Activated gamma-delta T cell treated with anti-CD3 and anti-CD28 coated beads, Interleukin-2, amount 50 U/mL, for 16 hours (primary cell): Measurements from ENCODE around the gene ADGRD1.

ENCODE experiments used
- DNase-seq: peaks from one replicate; pipeline ENCODE4 v3.0.0-alpha.2; 2020; ENCODE audit warnings: low read depth

The ADGRD1 gene

DNA sequence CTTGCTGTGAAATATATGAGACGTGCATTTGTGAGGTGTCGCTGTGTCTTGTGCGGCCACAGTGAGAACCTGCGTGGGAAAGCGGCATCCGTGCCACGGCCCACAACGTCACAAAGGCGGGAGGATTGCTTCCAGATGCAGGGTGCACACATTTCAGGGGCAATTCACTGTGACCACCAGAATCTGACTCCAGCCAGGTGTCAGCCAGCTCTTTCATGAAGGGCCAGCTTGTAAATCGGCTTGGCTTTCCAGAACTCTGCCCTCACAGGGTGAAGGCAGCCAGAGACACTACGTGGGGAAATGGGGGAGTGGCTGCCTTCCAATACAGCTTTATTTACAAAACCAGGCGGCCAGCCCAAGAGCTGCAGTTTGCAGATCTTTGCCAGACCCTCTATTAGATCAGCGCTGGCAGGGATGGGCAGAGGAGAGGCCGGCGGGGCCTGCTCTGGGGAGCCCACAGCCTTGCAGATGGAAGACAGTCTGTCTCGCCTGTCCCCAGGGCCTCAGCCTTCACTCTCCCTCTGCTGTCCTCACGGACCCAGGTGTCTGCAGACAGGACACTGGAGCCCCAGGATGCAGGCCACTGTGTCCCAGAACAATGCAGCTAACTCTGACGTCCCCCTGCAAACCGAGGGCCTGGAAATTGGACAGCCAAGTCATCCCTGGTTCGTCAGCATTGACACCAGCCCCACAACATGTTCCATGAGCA, 53.5 kb downstream of the ADGRD1 start:
- DNase-seq = no peak

DNA sequence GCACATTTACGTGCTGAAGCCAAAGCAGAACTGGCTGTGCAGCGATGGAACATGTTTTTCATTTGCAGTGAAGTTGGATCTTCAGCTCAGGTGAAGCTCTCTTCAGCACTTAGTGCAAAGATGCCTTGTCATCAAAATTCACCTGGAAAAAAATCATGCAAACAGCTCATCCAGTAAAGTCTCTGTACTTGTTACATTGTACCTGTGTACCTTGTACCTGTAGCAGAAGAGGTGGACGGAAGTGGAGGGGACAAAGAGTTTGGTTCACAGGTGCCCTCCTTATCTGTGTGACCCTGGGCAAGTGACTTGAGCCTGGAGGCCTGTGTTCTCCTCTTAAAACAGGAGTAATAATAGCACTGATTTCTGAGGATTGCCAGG, 54.0 kb downstream of the ADGRD1 start:
- no peak for DNase-seq

DNA sequence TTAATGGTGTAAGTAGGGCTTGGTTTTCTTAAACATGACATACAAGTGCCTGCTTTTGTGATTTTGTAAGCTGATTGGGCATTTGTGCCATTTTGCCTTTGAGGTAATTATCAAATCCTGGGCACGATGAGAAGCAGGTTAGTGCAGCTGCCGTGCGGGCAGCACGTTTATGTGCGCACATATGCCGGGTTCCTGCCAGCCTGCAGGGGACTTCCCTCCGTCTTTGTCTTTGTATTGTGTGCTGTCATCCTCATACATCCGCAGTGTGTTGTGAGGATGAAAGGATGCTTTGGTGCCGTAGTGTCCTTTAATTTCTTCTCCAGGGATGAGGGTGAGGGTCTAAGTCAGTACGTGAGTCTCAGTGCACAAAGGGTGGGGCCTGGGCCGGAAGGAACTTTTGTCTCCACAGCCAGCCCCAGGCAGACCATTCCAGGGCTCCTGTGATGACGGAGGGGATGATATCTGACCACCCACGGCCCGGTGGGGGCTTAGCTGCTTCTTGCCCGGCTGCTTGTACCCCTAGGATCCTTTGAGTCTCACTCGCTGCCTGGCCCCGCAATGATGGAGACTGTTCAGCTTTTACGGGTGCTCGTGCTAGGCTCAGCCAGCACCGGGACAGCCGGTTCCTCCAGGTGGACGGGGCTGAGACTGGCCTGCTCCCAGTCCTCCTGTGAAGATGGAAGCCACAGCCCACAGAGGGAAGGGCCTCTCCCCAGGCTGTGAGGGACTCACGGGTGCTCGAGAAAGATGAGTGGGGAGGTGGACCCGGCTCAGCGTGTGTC, 54.6 kb downstream of the ADGRD1 start:
- DNase-seq = no peak

DNA sequence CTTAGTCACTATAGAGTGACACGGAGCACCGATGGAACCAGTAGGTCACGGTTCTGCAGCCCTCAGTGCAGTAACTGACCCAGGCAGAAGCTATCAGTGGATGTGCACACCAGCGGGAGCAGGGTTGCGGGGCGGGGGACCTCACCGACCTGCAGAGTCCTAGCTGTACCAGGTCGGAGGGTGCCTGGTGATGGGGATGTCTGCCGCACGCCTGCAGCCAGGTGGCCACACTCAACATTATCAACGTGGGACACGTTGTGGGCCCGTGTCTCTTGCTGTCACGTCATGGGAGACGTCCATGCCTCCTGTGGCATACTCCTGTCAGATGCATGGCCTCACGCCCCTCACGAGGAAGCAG, 55.2 kb downstream of the ADGRD1 start:
- DNase-seq = no peak

DNA sequence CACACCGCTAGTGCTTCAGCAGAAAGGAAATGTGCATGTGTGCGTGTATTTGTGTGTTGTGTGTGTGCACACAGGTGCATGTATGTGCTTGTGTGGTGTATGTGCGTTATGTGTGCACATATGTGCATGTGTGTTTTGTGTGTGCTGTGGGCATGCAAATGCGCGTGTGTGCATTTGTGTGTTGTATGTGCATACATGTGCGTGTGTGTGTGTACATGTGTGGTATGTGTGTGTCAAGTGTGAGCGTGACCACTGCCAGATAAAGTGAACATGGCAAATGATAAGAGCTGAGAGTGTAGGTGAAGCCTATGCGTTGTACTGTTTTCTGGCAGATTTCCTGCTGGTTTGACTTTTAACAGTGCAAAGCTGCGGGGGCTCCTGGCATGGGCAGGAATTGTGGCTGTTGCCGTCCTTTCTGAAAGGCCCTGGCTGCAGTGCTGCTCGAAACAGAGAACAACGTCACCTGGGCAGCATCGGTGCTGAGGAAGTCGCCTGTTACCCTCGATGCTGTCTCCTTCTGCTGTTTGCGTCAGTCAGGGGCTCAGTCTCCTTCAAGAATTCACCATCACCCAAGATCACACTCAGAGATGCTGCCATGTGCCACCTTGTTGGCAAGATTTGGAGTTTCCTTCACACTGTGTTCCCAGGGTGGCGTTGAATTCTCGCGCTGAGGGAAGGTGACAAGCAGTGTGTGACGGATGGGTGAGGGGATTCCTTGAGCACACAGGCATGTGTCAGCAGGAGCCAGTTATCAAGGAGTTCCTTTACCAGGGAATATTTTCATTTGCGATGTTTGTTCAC, 56.1 kb downstream of the ADGRD1 start:
- DNase-seq = no peak

DNA sequence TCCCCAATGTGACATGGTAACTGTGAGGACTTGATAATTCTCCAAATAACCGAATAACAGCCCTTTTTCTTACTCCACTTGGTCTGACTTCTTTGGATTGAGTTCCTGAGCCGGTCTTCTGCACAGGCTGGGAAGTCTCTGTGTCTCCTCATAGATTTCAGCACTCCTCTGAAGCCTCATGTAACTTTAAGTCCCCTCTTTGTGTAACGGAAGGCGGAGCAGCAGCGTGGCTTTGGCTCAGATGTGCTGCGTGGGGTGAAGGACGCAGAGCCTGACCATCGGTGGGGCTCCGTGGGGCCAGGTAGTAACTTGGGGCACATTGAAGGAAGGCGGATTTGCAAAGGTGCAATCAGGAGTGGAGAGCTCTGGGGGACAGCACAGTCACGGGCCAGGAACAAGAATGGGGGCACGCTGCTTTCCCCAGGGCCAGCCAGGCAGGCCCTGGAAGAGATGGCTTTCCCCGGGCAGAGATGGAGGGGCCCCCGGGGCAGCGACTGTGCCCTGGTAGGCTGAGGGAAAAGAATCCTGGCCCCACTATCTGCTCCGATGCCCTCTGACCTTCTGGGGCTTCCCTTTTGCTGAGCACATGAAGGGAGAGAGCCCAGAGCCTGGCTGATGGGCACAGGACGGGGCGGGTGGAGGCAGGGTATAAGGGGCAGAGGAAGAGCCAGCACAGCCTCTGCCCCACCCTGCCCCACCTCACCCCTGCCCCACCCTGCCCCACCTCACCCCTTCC, 56.9 kb downstream of the ADGRD1 start:
- no peak for DNase-seq

DNA sequence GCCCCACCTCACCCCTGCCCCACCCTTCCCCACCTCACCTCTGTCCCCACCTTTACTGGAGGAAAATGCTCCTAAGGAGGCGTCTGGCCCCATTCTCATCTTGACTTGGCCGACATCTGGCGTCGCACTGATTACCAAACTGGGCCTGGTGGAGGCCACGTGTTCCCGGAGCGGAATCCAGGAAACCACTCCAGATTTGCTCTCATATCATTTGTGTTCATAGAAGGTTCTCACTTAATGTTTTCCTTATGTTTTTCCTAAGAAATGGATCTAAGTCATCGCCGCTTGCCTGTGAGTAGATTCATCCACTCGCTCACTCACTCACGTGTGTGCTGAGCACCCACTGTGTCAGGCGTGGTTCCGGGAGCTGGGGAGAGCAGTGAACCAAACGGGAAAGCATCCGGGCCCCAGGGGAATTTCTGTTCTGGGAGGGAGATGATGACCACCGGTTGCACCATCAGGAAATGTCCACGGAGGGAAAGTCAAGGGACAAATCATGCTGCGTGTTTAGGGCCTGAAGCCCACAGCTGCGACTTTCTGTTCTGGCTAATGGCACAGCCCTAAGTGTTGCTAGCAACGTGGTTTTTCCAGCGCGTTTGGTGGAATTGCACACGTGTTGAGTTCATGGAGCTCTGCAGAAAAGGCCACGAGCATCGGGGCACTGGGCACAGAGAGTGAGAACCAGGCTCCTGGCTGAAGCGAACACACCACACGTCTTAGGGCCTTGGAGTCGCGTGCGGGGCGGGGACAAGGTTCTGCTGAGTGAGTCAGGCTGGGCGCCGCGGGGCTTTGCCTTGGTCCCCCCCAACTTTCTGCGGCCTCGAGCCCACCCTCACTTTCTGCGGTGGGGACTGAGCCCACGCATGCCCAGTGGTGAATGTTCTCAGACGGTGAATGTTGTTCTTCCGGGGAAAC, 57.7 kb downstream of the ADGRD1 start:
- DNase-seq = no peak

DNA sequence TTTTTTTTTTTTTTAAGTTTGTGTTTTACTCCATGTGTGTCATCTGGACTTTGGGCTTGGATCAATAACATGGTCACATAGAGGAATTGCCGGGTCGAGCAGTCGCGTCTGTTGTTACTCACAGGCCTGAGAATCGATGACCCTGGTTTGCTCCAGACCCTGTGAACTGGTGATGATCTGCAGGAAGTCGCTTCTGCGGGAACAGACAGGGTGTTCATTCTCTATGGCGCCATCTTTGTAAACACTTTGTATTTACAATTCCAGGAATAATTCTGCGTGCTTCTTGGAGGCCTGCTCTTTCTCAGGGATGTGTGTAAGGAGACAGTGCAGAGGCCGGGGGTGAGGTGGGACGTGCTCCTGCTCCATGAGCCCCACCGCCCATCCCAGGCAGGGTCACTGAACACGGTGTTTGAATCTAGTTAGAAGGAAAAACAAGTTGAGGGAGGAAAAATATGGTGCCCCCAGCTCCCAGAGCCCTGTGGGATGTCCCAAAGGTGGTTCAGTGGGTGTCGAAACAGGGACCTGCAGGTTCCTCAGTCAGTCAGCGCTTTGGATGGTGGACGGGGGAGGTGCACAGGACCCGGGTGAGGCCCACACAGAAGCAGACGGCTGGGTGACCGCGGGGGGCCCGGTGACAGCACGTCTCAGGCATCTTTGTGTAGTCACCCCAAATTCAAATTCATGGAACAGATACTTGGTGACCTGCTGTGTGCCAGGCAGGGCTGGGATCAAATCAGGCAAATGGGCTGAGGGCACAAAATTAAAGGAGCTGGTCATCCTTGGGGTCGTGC, 58.8 kb downstream of the ADGRD1 start:
- no peak for DNase-seq

DNA sequence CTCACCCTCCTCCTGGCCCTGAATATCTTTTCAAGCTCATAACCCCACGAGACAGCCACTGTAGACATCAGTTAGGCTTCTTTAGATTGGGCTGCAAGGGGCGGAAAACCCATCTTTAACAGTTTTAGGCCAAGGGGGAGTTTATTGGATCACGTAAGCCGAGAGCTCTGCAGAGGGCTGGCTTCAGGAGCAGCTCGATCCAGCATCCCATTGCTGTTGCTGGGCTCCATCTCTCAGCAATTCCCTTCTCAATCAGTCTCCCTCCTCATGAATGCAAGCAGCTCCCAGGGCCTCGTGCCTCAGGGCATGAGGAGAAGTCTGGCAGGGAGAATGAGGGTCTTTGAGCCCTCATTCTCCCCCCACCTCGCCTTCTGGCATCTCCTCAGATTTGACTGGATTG, 59.4 kb downstream of the ADGRD1 start:
- no peak for DNase-seq

DNA sequence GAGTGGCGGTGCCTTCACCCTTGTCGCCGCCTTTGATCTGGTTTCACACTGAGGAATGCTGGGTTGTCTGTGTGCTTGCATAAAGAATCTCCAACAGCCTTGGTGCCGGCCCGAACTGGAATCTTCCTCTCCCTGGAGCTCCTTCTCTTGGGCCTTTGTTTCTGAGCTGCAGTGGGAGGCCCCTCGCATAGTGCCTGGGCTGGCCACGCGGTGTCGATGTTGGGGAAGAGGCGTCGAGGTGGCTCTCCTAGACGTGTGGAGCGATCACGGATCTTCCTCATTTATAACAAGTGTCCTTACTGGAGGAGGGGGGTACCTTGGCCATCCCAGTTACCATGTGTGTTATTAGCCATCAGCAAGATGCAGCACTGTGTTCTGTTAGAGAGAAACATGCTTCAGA, 60.6 kb downstream of the ADGRD1 start:
- no peak for DNase-seq

DNA sequence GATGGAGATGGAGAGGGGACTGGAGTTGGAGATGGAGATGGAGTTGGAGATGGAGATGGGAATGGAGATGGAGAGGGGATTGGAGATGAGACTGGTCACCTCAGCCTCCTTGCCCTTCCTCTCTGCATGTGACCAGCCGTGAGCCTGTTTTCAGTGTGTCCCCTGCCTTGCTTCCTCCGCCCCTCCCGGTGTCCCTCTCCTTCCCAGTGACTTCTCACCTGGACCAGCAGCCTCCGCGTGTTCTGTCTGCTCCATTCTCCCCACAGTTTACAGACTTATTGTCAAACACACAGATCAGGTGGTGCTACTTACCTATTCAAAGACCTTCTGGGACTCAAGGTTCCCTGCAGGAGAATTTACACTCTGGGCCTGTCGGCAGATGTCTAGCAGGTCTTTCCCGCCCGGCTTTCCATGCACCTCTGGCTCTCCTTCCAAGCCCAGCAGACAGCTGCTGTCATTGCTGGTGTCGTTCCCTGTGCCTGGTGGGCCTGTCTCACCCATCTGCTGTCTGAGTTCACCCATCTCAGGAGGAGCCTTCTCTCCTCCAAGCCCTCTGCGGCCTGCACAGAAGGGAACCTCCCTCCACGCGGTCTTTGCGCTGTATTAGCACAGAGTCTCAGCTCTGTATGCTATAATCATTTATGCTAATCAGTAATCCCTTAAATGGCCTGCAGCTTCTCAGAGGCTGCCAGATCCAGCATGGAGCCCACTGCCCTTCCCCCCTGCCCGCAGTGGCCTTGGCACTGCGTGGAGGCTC, 62.1 kb downstream of the ADGRD1 start:
- no peak for DNase-seq

DNA sequence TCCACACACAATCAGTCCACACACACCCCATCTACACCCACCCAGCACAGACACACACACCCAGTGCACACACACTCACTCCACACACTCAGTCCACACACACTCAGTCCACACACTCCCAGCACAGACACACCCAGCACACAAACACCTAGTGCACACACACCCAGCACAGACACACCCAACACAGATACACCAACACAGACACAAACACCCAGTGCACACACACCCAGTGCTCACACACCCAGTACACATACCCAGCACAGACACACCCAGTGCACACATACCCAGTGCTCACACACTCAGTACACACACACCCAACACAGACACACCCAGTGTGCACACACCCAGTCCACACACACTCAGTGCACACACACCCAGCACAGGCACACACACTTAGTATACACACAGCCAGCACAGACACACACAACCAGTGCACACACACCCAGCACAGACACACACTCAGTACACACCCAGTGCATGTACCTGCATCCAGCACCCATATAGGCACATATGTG, 63.8 kb downstream of the ADGRD1 start:
- no peak for DNase-seq

DNA sequence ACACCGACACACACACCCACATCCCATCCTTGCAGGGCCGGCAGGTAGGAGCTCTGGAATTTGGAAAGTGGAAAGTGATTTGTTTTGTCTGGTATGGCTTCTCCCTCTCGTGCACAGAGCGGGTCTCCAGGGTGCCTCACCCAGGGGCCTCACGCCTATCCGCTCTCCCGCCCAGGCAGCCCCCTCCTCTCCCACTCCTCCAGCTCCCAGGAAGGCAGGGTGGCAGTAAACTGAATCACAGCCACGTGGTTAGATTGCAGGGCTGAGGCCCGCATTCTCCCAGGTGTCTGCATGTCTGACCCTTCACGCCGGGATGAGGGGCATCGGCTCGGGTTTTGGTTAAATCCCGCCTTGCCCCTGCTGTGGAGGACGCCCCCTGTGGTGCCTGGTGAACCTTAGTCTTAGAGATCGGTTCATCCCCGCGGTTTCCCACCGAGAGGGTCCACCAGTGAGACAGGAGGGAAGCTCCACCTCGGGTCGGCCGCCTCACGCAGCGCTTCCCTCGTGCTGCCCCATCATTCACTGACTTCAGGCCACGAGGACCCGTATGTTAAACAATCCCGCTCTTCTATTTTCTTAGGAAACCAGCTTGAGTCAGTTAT, 64.4 kb downstream of the ADGRD1 start:
- no peak for DNase-seq

DNA sequence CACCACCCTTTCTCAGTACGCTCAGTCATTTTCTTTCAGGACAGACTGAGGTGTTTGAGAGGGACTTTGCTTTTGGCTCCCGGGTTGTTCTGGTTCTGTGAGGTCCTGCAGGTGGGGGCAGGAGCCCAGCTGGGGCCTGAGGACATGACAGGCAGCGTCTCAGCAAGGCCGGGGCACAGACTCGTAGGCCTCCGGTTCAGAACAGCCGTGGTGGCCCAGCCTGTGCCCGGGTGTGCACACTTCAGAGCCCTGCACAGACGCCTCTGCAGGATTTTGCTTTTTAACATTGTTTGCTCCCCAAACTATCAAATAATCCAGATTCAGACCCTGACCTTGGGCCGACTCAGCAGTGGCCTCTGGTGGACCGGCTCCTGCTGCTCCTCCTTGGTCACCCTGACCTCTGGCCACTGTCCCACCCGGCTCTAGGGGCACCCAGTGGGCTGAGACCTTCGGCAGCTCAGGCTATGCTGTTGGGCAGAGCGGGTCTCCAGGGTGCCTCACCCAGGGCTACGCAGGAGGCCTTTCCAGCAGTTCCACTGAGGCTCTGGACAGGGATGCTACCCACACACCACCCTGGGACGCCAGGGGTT, 65.2 kb downstream of the ADGRD1 start:
- DNase-seq = no peak

DNA sequence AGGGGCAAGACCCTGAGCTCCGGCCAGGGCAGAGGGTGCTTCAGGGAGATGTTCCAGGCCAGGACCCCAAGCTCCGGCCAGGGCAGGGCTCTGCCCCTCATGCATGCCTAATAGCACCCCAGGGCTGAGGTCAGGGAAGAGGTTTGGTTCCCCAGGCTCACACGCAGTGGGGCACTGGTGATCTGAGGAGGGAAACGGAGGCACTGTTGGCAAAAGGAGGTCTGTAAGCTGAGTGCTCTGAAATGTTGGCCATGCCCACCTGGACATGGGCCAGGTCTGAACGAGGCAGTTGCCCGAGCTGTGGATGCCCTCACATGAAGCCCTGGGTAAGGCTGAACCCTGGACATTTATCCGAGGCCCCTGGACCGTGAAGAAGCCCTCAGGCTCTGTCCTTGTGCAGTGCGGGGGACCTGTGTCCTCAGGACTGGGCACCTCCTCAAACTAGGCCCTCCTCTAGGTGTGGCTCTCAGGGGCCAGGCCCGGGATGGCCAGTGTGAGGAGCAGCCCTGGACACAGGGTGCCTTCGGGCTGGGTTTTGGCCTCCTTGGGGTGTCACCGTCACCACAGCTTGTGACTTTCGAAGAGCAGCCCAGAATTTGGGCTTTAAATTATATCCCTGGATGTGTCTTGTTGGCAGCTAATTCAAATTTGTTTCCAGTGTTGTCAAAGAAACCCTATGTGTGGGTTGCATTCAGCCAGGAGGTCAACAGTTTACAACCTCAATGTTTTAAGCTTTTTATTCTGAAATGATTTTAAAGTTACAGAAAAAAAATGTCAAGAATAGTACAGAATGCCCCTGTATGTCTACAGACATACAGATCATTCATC, 66.8 kb downstream of the ADGRD1 start:
- no peak for DNase-seq

DNA sequence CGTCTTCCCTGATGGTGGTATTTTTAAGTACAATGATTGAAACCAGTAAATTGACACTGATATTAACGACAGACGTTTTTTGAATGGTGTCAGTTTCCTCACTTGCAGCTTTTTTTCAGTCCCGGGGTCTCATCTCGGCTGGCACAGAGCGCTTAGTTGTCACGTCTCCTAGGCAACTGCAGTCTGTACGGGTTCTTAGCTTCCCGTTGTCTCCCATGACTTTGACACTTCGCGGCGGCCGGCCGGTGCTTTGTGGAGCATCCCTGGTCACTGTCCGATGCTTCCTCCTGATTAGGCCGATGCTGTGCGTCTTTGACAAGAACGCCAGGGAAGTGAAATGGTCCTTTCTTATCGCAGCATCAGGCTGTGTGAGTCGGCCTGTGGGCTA, 67.4 kb downstream of the ADGRD1 start:
- DNase-seq = no peak

DNA sequence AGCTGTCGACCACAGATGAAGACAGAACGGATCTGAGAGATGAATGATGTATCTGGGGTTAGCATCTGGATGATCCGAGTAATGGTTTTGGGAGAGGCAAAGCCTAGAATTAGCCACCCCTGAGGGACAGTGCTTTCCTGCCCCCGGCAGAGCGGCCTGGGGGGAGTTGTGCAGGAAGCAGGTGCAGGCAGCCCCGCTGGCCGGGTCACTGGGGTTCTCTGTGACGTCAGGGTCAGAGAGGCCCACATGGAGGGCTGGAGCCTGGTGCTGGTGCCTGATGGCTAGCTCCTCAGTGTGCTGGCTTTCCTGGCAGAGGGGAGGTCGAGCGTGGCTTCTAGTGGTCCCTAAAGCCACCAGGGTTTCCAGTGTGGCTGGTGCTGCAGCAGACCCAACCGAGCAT, 70.3 kb downstream of the ADGRD1 start:
- no peak for DNase-seq

DNA sequence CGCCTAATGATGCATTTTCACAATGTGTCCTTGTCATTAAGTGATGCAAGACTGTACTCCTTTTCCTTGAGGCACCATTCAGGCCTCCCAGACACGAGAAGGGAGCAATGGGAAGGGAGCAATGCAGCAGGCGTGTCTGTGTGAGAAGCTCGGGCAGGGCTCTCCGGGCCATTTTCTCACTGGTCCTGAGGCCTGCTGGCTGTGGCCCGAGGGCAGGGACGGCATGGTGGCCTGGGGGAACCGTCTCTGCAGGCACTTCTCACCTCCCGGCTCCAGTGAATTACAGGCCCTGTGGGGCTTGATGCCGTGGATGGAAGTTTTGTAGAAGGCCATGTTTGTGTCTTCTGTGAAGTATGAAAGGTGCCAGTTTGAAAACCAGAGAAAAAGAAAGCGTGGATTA, 71.0 kb downstream of the ADGRD1 start:
- DNase-seq = no peak
